Measurements from ENCODE around the gene POLR1A.

GRCh38 chr2:85996591-85996990 lies 109.1 kb downstream of the POLR1A start:
- TF ChIP-seq CTCF (IDR thresholded peaks at IDR 0.05) (no peak), POLR2A (IDR thresholded peaks at IDR 0.05) (no peak)
